Mucosa of stomach (tissue), 1 donor: ENCODE measurements around the gene TENM3.

Experiments
- H3K27me3 ChIP-seq: one replicate; pipeline ENCODE4 v1.7.0; 2013; ENCODE audit warnings: mild to moderate bottlenecking, low read length; ENCODE audit not compliant: control insufficient read depth, insufficient read depth
- H3K36me3 ChIP-seq: one replicate; pipeline ENCODE4 v1.7.0; 2013; ENCODE audit warnings: low read length; ENCODE audit not compliant: control insufficient read depth, insufficient read depth
- H3K4me1 ChIP-seq: one replicate; pipeline ENCODE4 v1.7.0; 2013; ENCODE audit warnings: mild to moderate bottlenecking, low read length; ENCODE audit not compliant: control insufficient read depth, insufficient read depth
- H3K4me3 ChIP-seq: one replicate; pipeline ENCODE4 v1.7.0; 2013; ENCODE audit warnings: low read length
- H3K9ac ChIP-seq: one replicate; pipeline ENCODE4 v1.7.0; 2013; ENCODE audit warnings: mild to moderate bottlenecking, low read length, moderate library complexity
- H3K9me3 ChIP-seq: one replicate; pipeline ENCODE4 v1.7.0; 2013; ENCODE audit warnings: mild to moderate bottlenecking, low read length, moderate library complexity; ENCODE audit not compliant: control insufficient read depth
- donor health status: Pancreatic carcinoma.

Gene TENM3

GRCh38 chr4:182778222-182778982 lies 535.2 kb downstream of the TENM3 start:
- Histone ChIP-seq H3K36me3 (no peaks in the 10 kb centered on the region), H3K4me3 (no peak overlapping the region), H3K4me1 (no peaks in the 10 kb centered on the region), H3K27me3 (no peaks in the 10 kb centered on the region), H3K9ac (no peak overlapping the region), H3K9me3 (no peaks in the 10 kb centered on the region)

GRCh38 chr4:182786991-182787390 lies 543.8 kb downstream of the TENM3 start:
- no peak overlapping the region for H3K9ac ChIP-seq
- H3K4me1 ChIP-seq: no peaks in the 10 kb centered on the region
- H3K36me3 ChIP-seq: no peaks in the 10 kb centered on the region
- no peaks in the 10 kb centered on the region for H3K27me3 ChIP-seq
- H3K4me3 ChIP-seq: no peak overlapping the region
- no peaks in the 10 kb centered on the region for H3K9me3 ChIP-seq

DNA sequence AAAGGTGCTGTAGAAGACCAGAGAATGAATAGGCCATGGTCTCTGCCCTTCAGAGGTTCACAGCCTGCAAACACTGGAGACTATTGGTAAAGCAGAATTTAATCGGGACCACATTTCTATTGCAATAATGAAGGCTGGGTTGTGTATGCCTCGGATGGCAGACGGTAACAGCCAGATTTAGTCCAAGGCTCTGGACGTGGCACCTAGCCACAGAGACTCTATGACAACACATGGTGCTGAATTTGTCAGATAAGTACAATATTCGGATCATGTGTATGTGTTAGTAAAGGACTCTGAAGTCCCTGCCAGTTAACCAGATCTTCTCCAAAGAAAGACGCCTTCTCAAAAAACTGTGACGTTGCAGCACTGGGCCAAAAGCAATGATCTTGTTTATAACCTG lies 545.0 kb downstream of the TENM3 start:
- Histone ChIP-seq H3K4me1 (no peaks in the 10 kb centered on the region), H3K9ac (no peak overlapping the region), H3K9me3 (no peaks in the 10 kb centered on the region), H3K27me3 (no peaks in the 10 kb centered on the region), H3K4me3 (no peak overlapping the region), H3K36me3 (no peaks in the 10 kb centered on the region)

GRCh38 chr4:182789529-182789928 lies 546.3 kb downstream of the TENM3 start:
- no peak overlapping the region for H3K4me3 ChIP-seq
- no peaks in the 10 kb centered on the region for H3K27me3 ChIP-seq
- H3K4me1 ChIP-seq: no peaks in the 10 kb centered on the region
- H3K9ac ChIP-seq: no peak overlapping the region
- no peaks in the 10 kb centered on the region for H3K9me3 ChIP-seq
- H3K36me3 ChIP-seq: no peaks in the 10 kb centered on the region

GRCh38 chr4:182795446-182796238 lies 552.4 kb downstream of the TENM3 start:
- Histone ChIP-seq H3K36me3 (no peaks in the 10 kb centered on the region), H3K9me3 (no peaks in the 10 kb centered on the region), H3K9ac (no peak overlapping the region), H3K4me3 (no peak overlapping the region), H3K27me3 (no peaks in the 10 kb centered on the region), H3K4me1 (no peaks in the 10 kb centered on the region)

- Histone ChIP-seq H3K36me3 (no peaks in the 10 kb centered on the region), H3K4me1 (no peaks in the 10 kb centered on the region), H3K27me3 (no peaks in the 10 kb centered on the region), H3K9ac (no peak overlapping the region), H3K4me3 (no peak overlapping the region), H3K9me3 (no peaks in the 10 kb centered on the region)
Observed at GRCh38 chr4:182799515-182800215, 556.5 kb downstream of the TENM3 start.

- Histone ChIP-seq H3K9ac (no peak overlapping the region), H3K9me3 (no peaks in the 10 kb centered on the region), H3K4me3 (no peak overlapping the region), H3K36me3 (no peaks in the 10 kb centered on the region), H3K4me1 (no peaks in the 10 kb centered on the region), H3K27me3 (no peaks in the 10 kb centered on the region)
Observed at GRCh38 chr4:182800216-182800515, 557.0 kb downstream of the TENM3 start.

GRCh38 chr4:182801636-182802035 lies 558.4 kb downstream of the TENM3 start:
- Histone ChIP-seq H3K9me3 (no peaks in the 10 kb centered on the region), H3K27me3 (no peaks in the 10 kb centered on the region)

GRCh38 chr4:182802621-182803020 lies 559.4 kb downstream of the TENM3 start:
- Histone ChIP-seq H3K27me3 (no peaks in the 10 kb centered on the region), H3K9me3 (no peaks in the 10 kb centered on the region), H3K4me3 (no peak overlapping the region), H3K4me1 (no peaks in the 10 kb centered on the region), H3K9ac (no peak overlapping the region), H3K36me3 (no peaks in the 10 kb centered on the region)

More at GRCh38 chr4:182801636-182802035, 558.4 kb downstream of the TENM3 start:
- H3K4me3 ChIP-seq: no peak overlapping the region
- H3K4me1 ChIP-seq: no peaks in the 10 kb centered on the region
- no peak overlapping the region for H3K9ac ChIP-seq
- H3K36me3 ChIP-seq: no peaks in the 10 kb centered on the region

GRCh38 chr4:182803235-182803634 lies 560.0 kb downstream of the TENM3 start:
- no peaks in the 10 kb centered on the region for H3K36me3 ChIP-seq
- no peak overlapping the region for H3K4me3 ChIP-seq
- H3K9me3 ChIP-seq: no peaks in the 10 kb centered on the region
- H3K9ac ChIP-seq: no peak overlapping the region
- H3K4me1 ChIP-seq: no peaks in the 10 kb centered on the region
- no peaks in the 10 kb centered on the region for H3K27me3 ChIP-seq

DNA sequence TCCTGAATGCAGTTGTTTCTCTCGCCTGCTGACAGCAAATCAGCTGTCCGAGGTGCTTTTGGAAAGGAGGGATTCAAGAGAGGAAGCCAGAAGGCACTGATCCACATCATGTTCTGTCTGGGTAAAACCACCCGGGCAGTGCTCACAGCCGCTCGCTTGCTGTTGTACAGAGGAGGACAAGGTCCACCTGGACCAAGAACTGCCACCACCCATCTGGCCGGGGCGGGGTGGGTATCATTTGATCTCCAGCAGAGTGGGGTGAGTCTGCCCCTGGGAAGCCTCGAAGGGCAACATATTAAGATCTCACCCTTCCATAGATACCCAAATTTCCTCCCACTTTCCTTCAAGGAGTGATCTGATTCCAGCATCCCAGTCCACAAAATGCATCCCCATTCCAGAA lies 560.9 kb downstream of the TENM3 start:
- Histone ChIP-seq H3K9me3 (no peaks in the 10 kb centered on the region), H3K4me1 (no peaks in the 10 kb centered on the region), H3K9ac (no peak overlapping the region)

GRCh38 chr4:182805321-182805720 lies 562.1 kb downstream of the TENM3 start:
- H3K4me3 ChIP-seq: no peak overlapping the region
- no peak overlapping the region for H3K9ac ChIP-seq
- no peaks in the 10 kb centered on the region for H3K36me3 ChIP-seq
- no peaks in the 10 kb centered on the region for H3K4me1 ChIP-seq
- H3K27me3 ChIP-seq: no peaks in the 10 kb centered on the region
- H3K9me3 ChIP-seq: no peaks in the 10 kb centered on the region

More for the DNA sequence above, 560.9 kb downstream of the TENM3 start:
- H3K4me3 ChIP-seq: no peak overlapping the region
- H3K27me3 ChIP-seq: no peaks in the 10 kb centered on the region
- H3K36me3 ChIP-seq: no peaks in the 10 kb centered on the region
